ENCODE measurements around the gene MAP3K4. TPM values are rescaled to one million over a fixed set of nuclear protein-coding genes. Genes with fewer than 3 reads are reported as not detected.

The MAP3K4 gene
- total and polyA plus RNA-seq, 2 of the 4 experiments (the other 2 are of a cell fraction) = 11.5 to 20.4 TPM

- H3K4me2 ChIP-seq (ENCODE audit: low read depth, low read length) = no peak overlapping the region
- no peak overlapping the region for H2BK20ac ChIP-seq (ENCODE audit: low read depth, low read length)
- H3K23ac ChIP-seq (ENCODE audit: low read depth, low read length) = no peak overlapping the region
- ChIA-PET POLR2A (ENCODE audit: unreplicated experiment) (no interaction called here), CTCF (interaction anchor here (2.0 kb wide), 1 partner anchor 32 kb away, joined by 5 read pairs; no protein-coding TSS in a partner anchor)
- H3K9ac ChIP-seq (ENCODE audit: low read depth, low read length) = no peak overlapping the region
- no peak overlapping the region for H4K8ac ChIP-seq (ENCODE audit: low read depth in 2 of 2, low read length in 2 of 2)
- H2AFZ ChIP-seq (replicated peaks; ENCODE audit: low read length, poor library complexity) = no peak overlapping the region
- no peak overlapping the region for H3K4me3 ChIP-seq (ENCODE audit: insufficient read depth, low read depth, low read length)
- no peaks in the 10 kb centered on the region for H3K36me3 ChIP-seq (ENCODE audit: control insufficient read depth, insufficient read depth, low read length)
- no peaks in the 10 kb centered on the region for H3K9me1 ChIP-seq (ENCODE audit: insufficient read depth, low read length)
- H2AK5ac ChIP-seq (ENCODE audit: low read depth, low read length) = no peak overlapping the region
- intact Hi-C loops (cut with micrococcal nuclease) (no loop called here), dilution Hi-C loops (cut with HindIII; ENCODE audit: low sequenced_read_pairs, unreplicated experiment) (no loop called here), in situ Hi-C loops (cut with MboI; ENCODE audit: low sequenced_read_pairs) (no loop called here)
- no peak overlapping the region for H2BK15ac ChIP-seq (ENCODE audit: low read depth, low read length)
- no CpG with 5 or more reads among the region's 15 CpGs for WGBS, 2 experiments (ENCODE audit: extremely low coverage in 2 of 2, insufficient read length in 1 of 2)
- ATAC-seq (ENCODE audit: low read depth) = no peak
- H3K79me1 ChIP-seq (ENCODE audit: low read depth in 1 of 2, low read length in 2 of 2) = no peaks in the 10 kb centered on the region
- H2BK120ac ChIP-seq (ENCODE audit: low read depth, low read length) = no peak overlapping the region
- DNase-seq = no peak
- H3K27me3 ChIP-seq (ENCODE audit: control insufficient read depth, insufficient read depth, low read length) = peaks cover 7% of the 10 kb centered on the region
- H2BK5ac ChIP-seq (ENCODE audit: low read depth, low read length, poor library complexity, severe bottlenecking) = no peak overlapping the region
- no peaks in the 10 kb centered on the region for H3K4me1 ChIP-seq (ENCODE audit: control insufficient read depth, insufficient read depth, low read length)
- no peak overlapping the region for H3K27ac ChIP-seq (ENCODE audit: insufficient read depth, low read length)
- no TSS peak for BruUV-seq (replicated peaks)
- no peak overlapping the region for H3K18ac ChIP-seq (ENCODE audit: low read depth, low read length)
- H3K14ac ChIP-seq (replicated peaks; ENCODE audit: low read depth, low read length) = no peak overlapping the region
- no peak for TF ChIP-seq RCOR1 (IDR thresholded peaks at IDR 0.05; ENCODE audit: insufficient replicate concordance, low read length)
- no peak for TF ChIP-seq MAZ (IDR thresholded peaks at IDR 0.05; ENCODE audit: borderline replicate concordance, low read depth, low read length)
- TF ChIP-seq FOS (IDR thresholded peaks at IDR 0.05; ENCODE audit: low read depth, low read length) = no peak
- TF ChIP-seq MXI1 (IDR thresholded peaks at IDR 0.05; ENCODE audit: borderline replicate concordance, low read depth, low read length) = no peak
- no peak for TF ChIP-seq CTCF (conservative IDR thresholded peaks at IDR 0.05; ENCODE audit: low read depth, low read length)
- TF ChIP-seq MAFK (IDR thresholded peaks at IDR 0.05; ENCODE audit: low read depth, low read length) = no peak
- TF ChIP-seq NFE2L2 (IDR thresholded peaks at IDR 0.05; ENCODE audit: low read depth, low read length) = no peak
- TF ChIP-seq USF2 (IDR thresholded peaks at IDR 0.05; ENCODE audit: low read depth, low read length) = no peak
- no peak for TF ChIP-seq RFX5 (IDR thresholded peaks at IDR 0.05; ENCODE audit: low read depth, low read length)
- TF ChIP-seq BHLHE40 (IDR thresholded peaks at IDR 0.05; ENCODE audit: low read depth, low read length) = no peak
- TF ChIP-seq CEBPB (IDR thresholded peaks at IDR 0.05; ENCODE audit: low read depth, low read length) = no peak
- TF ChIP-seq RAD21 (IDR thresholded peaks at IDR 0.05; ENCODE audit: low read length) = no peak
- no peak for TF ChIP-seq POLR2A (IDR thresholded peaks at IDR 0.05; ENCODE audit: low read depth, low read length)
- TF ChIP-seq ELK1 (IDR thresholded peaks at IDR 0.05; ENCODE audit: borderline replicate concordance, low read depth, low read length) = no peak
- H3K56ac ChIP-seq (ENCODE audit: extremely low read depth, insufficient read depth, low read length) = no peak overlapping the region
- H4K5ac ChIP-seq (ENCODE audit: low read depth, low read length) = no peak overlapping the region
- no peaks in the 10 kb centered on the region for H4K20me1 ChIP-seq (ENCODE audit: insufficient read depth, low read length)
- no peak overlapping the region for H3K4ac ChIP-seq (ENCODE audit: low read depth, low read length)
- no peaks in the 10 kb centered on the region for H3K9me3 ChIP-seq (ENCODE audit: control insufficient read depth, insufficient read depth, low read length)
- no peak overlapping the region for H2AK9ac ChIP-seq (replicated peaks; ENCODE audit: low read depth, low read length, poor library complexity)
- no peak overlapping the region for H4K91ac ChIP-seq (ENCODE audit: insufficient read depth, low read depth, low read length)
Observed at GRCh38 chr6:160962835-160963623, 28.5 kb upstream of the MAP3K4 start.
